OCI-LY3 (cell line): Measurements from ENCODE around the gene DYDC2.

Experiments
- H2AFZ ChIP-seq: fragments of 200-600, 300-600 bp; shearing (Covaris generic); 2 replicates; pipeline ENCODE4 v1.6.0; 2014; ENCODE audit warnings: antibody characterized with exemption, low read depth, low read length
- H3K27ac ChIP-seq: fragments of 200-600, 300-600 bp; sonication (generic); 2 replicates; pipeline ENCODE4 v1.5.1; 2014; ENCODE audit warnings: mild to moderate bottlenecking, low read length, moderate library complexity, mixed read lengths
- H3K27me3 ChIP-seq: fragments of 200-600, 300-600 bp; sonication (generic); 2 replicates; pipeline ENCODE4 v1.6.1; 2014; ENCODE audit warnings: low read depth, low read length, mixed read lengths
- H3K36me3 ChIP-seq: fragments of 200-600, 300-600 bp; sonication (generic); replicated peaks from 2 replicates; pipeline ENCODE3; 2014; ENCODE audit warnings: low read depth, low read length, mixed read lengths
- H3K4me1 ChIP-seq: fragments of 300-600, 200-600 bp; sonication (generic); 2 replicates; pipeline ENCODE4 v1.6.1; 2014; ENCODE audit warnings: low read length, mixed read lengths
- H3K4me2 ChIP-seq: fragments of 200-600, 300-600 bp; sonication (generic); 2 replicates; pipeline ENCODE4 v1.6.1; 2014; ENCODE audit warnings: low read length, mixed read lengths
- H3K4me3 ChIP-seq: fragments of 300-600, 200-600 bp; sonication (generic); 2 replicates; pipeline ENCODE4 v1.5.1; 2014; ENCODE audit warnings: antibody characterized with exemption, mild to moderate bottlenecking, low read length, moderate library complexity
- H3K79me2 ChIP-seq: fragments of 300-600, 200-600 bp; shearing (Covaris generic); 2 replicates; pipeline ENCODE4 v1.6.1; 2014; ENCODE audit warnings: mild to moderate bottlenecking, low read length, mixed read lengths
- H3K9ac ChIP-seq: fragments of 300-600, 200-600 bp; shearing (Covaris generic); 2 replicates; pipeline ENCODE4 v1.6.0; 2014; ENCODE audit warnings: mild to moderate bottlenecking, low read length, moderate library complexity
- H3K9me3 ChIP-seq: fragments of 200-600, 300-600 bp; shearing (Covaris generic); 2 replicates; pipeline ENCODE4 v1.6.1; 2014; ENCODE audit warnings: low read length, mixed read lengths; ENCODE audit not compliant: insufficient read depth
- H4K20me1 ChIP-seq: fragments of 200-600, 300-600 bp; sonication (generic); 2 replicates; pipeline ENCODE4 v1.6.1; 2016; ENCODE audit warnings: low read length, mixed read lengths; ENCODE audit not compliant: insufficient read depth
- CTCF ChIP-seq: fragments of 200-600, 300-600 bp; sonication (generic); IDR thresholded peaks from 2 replicates; pipeline ENCODE4 v1.5.1; 2014; ENCODE audit warnings: antibody characterized with exemption, low read length, low read depth
- EZH2phosphoT487 ChIP-seq: fragments of 200-600 bp; shearing (Covaris generic); IDR thresholded peaks from 2 replicates; pipeline ENCODE4 v1.6.1; 2018; ENCODE audit warnings: antibody characterized with exemption, mixed run types, low read depth

Gene DYDC2

DNA sequence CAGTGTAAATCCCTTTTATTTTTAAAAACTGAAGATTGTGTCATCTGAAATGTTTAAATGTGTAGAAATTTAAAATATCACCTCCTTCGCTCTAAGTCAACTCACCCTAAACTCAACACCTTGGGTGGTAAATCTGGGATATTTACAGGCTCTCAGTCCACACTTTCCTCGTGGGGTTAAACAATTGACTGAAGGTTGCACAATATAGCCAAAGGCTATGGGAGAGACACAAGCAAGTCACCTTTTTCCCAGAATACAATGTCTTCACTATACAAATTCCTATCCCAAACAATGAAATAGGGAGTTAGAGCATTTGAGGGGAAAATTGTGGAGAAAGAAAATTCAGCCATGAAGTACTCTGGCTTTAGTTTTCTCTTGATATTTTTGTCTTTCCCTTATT lies 34.4 kb upstream of the DYDC2 start:
- Histone ChIP-seq H3K9me3 (no peaks in the 10 kb centered on the region), H3K9ac (no peak overlapping the region), H3K4me1 (no peaks in the 10 kb centered on the region), H3K27me3 (peaks cover 19% of the 10 kb centered on the region), H3K27ac (no peak overlapping the region), H4K20me1 (no peaks in the 10 kb centered on the region), H3K4me2 (no peak overlapping the region), H3K4me3 (no peak overlapping the region), H2AFZ (no peak overlapping the region), H3K79me2 (no peaks in the 10 kb centered on the region), H3K36me3 (no peaks in the 10 kb centered on the region)
- TF ChIP-seq CTCF (no peak), EZH2phosphoT487 (no peak)

DNA sequence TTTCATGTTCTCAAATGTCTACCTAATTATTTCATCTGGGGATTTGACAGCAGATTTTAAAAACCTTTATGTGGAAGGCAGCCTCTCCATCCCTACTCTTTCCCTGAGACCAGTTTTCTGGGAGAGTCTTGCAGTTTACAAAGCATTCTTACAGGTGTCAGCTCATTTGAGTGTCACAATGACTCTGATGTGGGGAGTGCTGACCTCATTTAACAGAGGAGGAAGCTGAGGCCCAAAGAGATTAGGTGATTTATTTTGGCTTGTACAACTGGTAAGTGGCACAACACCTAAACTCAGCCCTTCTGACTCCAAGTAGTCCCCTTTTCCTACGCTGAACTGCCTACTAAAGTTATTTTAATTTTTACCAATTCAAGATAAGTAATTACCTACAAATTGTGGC lies 33.9 kb upstream of the DYDC2 start:
- no peak overlapping the region for H2AFZ ChIP-seq
- H4K20me1 ChIP-seq: no peaks in the 10 kb centered on the region
- H3K9ac ChIP-seq: no peak overlapping the region
- H3K79me2 ChIP-seq: no peaks in the 10 kb centered on the region
- H3K4me2 ChIP-seq: no peak overlapping the region
- no peak overlapping the region for H3K27ac ChIP-seq
- no peak for TF ChIP-seq CTCF
- H3K9me3 ChIP-seq: no peaks in the 10 kb centered on the region
- no peaks in the 10 kb centered on the region for H3K4me1 ChIP-seq
- no peaks in the 10 kb centered on the region for H3K36me3 ChIP-seq
- peaks cover 19% of the 10 kb centered on the region for H3K27me3 ChIP-seq
- H3K4me3 ChIP-seq: no peak overlapping the region

DNA sequence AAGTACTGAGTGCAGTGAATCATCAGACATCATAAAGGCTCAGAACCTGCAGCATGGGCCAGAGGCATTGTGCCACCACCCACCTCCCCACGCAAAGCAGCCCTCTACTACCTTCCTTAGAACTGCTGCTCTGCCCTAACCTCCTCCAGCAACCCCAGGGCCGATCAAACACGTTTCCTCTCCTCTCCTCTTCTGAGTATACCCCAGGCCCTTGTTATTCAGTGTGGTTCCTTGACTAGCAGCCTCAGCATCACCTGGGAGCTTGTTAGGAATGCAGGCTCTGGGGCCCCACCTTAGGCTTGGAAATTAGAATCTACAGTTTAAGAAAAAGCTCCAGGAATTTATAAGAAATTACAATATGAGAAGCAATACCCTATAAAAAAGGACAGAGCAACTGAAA lies 33.3 kb upstream of the DYDC2 start:
- peaks cover 19% of the 10 kb centered on the region for H3K27me3 ChIP-seq
- H3K27ac ChIP-seq: no peak overlapping the region
- no peaks in the 10 kb centered on the region for H4K20me1 ChIP-seq
- no peak overlapping the region for H3K9ac ChIP-seq
- H3K4me3 ChIP-seq: no peak overlapping the region
- no peak for TF ChIP-seq EZH2phosphoT487
- no peak for TF ChIP-seq CTCF
- no peaks in the 10 kb centered on the region for H3K36me3 ChIP-seq
- H3K9me3 ChIP-seq: no peaks in the 10 kb centered on the region
- no peak overlapping the region for H3K4me2 ChIP-seq
- no peaks in the 10 kb centered on the region for H3K4me1 ChIP-seq
- H2AFZ ChIP-seq: no peak overlapping the region
- no peaks in the 10 kb centered on the region for H3K79me2 ChIP-seq

DNA sequence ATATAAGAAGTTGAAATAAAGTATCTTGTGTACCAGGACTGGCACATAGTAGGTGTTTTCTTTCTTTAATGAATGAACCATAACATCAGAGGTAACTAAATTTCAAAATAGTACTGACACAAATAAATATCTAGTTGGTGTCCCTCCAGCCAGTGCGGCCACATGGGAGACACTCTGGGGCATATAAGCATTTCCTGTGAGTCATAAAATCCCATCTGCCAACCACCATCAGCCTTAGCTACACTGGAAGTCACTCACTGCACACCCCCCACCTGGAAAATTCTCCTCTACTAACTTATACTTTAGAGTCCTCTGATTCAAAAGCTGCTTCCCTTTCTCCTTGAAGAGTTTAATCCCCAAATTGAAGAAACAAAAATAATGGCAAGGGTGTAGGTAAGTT lies 32.5 kb upstream of the DYDC2 start:
- Histone ChIP-seq H3K4me2 (no peak overlapping the region), H3K4me3 (no peak overlapping the region), H3K27me3 (peaks cover 19% of the 10 kb centered on the region), H2AFZ (no peak overlapping the region), H3K27ac (no peak overlapping the region), H3K79me2 (no peaks in the 10 kb centered on the region), H3K4me1 (no peaks in the 10 kb centered on the region), H3K36me3 (no peaks in the 10 kb centered on the region), H3K9me3 (no peaks in the 10 kb centered on the region), H3K9ac (no peak overlapping the region), H4K20me1 (no peaks in the 10 kb centered on the region)
- no peak for TF ChIP-seq EZH2phosphoT487
- TF ChIP-seq CTCF: no peak
